HG02571 (cell line): ENCODE measurements around the gene PGLYRP3.
"Not testable (repeated sequence)": the region's sequence is repeated elsewhere in the genome, so short reads cannot be mapped to it uniquely, and the experiment has no call there.

Experiments used
- ATAC-seq: cut with Tn5 transposase; IDR thresholded peaks from one replicate; pipeline ENCODE4 v1.9.1; 2021; ENCODE audit warnings: mild to moderate bottlenecking, moderate library complexity; ENCODE audit not compliant: unreplicated experiment

The PGLYRP3 gene

DNA sequence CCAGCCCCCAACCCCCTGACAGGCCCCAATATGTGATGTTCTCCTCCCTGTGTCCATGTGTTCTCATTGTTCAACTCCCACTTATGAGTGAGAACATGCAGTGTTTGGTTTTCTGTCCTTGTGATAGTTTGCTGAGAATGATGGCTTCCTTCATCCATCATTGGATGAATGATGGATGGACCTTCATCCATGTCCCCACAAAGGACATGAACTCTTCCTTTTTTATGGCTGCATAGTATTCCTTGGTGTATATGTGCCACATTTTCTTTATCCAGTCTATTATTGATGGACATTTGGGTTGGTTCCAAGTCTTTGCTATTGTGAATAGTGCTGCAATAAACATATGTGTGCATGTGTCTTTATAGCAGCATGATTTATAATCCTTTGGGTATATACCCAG, 1.6 kb upstream of the PGLYRP3 start:
- not testable (repeated sequence) for ATAC-seq

- ATAC-seq, result no peak
These were observed 536 bp upstream of the PGLYRP3 start for GRCh38 chr1:153313288-153313687.

DNA sequence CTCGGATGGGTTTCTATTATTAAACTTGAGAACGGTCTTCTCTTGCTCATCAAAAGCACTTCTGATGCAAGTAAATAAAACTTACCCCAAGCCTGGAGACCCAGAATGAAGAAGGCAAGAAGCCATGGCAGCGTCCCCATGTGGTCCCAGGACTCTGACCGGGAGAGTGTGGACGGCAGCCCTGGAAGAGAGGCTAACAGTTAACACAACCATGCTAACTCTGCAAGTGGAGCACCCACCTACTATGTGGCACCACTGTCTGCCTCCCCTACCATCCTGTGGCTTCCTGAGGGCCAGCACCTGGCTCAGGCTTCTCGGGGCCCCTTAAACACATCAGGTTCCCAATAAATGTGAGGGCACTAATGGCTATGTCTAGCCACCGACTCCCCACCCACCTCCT, 2.2 kb downstream of the PGLYRP3 start:
- no peak for ATAC-seq

DNA sequence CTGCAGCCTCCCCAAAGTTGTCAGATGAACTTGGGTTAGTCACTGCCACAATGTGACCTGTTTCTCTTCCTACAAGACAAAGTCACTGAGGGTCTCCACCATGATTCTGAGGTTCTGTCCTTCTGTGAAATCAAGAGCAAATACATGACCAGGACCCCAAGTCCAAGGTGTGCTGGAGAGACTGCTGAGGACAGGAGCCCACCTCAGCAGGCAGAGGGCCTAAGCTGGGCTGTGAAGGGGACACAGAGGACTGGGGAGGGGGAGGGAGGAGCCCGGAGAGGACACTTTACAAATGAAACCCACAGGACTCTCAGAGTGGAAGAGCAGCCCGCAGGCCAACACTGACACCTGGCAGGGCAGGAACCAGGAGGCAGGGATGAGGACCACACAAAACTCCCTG, 3.3 kb downstream of the PGLYRP3 start:
- ATAC-seq, result no peak

DNA sequence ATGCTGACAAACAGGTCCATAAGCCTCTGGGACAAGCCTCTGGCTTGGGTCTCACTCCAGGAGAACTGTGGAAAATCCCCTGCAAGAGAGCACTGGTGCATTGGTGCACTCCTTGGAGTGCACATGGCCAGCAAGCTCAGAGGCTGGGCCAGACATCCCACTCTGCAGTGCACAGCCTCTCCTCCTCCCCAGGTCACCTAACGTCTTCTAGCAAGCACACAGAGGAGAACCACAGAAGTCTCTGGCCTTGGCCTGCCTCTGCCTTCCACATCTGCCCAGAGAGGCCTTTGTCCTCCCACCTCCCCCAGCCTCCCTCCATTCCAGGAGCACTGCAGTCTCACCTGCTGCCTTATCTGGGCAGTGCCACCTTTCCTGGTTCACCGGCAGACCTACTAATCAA, 4.2 kb downstream of the PGLYRP3 start:
- no peak for ATAC-seq

- ATAC-seq, result no peak
These were observed 5.5 kb downstream of the PGLYRP3 start for GRCh38 chr1:153307221-153307600.

GRCh38 chr1:153306303-153307220, 6.2 kb downstream of the PGLYRP3 start:
- ATAC-seq, result no peak

DNA sequence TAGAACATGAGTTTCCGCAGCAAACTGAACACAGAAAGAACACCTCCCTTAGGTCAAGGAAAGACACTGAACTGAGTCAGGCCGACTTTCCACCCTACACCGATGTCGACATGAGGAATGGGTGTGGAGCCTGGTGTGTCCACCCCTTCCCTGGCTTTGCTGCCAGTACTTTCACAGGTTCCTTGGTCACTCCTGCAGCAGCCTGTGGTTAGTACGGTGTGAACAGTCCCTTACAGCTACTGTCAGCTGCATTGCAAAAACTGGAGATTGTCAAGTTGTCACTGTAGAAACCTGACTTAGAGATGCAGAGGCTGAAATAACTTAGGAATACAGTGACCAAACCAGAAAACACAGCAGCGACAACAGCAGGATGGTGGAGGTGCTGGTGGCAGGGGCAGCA, 7.1 kb downstream of the PGLYRP3 start:
- no peak for ATAC-seq

- ATAC-seq, result no peak
These were observed 10.4 kb downstream of the PGLYRP3 start for GRCh38 chr1:153302308-153302707.

GRCh38 chr1:153293851-153294250, 18.9 kb downstream of the PGLYRP3 start:
- ATAC-seq, result no peak

DNA sequence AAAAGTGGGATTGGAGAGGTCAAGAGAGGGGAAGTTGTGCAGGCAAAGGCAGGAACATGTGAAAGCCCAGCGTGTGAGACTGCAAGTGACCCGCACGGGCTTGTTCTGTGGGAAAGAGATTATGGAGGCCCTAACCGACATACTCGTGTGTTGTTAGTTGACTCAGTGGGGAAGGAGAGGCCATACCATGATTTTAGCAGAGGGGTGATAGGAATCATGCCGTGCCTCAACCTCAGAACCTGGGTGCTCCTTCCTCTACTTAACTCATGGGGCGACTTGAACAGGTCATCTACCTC, 19.3 kb downstream of the PGLYRP3 start:
- ATAC-seq, result no peak

GRCh38 chr1:153292740-153293479, 19.8 kb downstream of the PGLYRP3 start:
- ATAC-seq, result no peak

DNA sequence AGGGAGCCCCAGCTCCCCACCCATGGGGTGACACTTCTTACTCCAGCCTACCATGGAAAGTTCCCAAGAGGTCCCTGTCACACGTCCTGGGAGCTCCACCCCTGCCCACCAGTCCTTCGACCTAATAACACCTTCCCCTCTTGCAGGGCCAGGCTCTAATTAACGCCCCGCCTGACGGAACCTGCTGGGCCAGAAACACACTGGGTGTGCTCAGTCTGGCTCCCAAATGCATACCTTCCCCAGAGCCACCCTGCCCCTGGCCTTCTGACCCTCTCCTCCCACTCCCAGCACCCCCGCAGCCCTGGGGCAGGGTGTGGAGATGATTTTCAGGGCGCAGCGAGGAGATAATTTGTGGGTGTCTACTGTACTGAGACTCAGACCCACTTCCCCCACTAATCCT, 20.6 kb downstream of the PGLYRP3 start:
- no peak for ATAC-seq

- no peak for ATAC-seq
These were observed 21.2 kb downstream of the PGLYRP3 start for GRCh38 chr1:153291514-153291913.

DNA sequence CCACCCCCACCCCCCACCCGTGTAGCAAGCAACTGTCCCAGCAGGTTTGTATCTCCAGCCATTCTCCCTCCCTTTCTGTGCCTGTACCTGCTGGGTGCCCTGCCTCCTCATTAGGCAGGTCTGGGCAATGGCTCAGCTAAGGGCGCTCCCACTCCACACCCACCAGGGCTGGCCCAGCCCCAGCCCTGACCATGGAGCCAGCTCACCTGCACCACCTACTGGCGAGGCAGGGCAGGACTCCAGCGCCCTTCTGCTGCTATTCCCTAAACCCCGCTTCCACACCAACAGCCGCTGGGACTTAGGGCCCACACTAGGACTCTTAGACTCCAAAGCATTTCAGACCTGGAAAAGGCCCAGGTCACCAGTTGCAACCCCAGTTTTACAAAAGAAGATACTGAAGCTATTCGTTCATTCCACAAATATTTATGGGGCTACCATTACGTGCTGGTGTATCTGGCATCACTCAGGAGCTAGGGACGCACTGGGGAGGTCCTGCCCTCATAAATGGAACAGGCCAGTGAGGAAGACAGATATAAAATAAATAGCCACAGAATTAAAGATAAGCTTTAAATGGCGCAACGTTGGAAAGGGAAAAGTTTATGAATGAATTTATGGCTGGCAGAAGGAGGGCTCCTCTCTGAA, 24.0 kb downstream of the PGLYRP3 start:
- ATAC-seq, result no peak

- ATAC-seq, result peak; percentile 72
These were observed 34.9 kb downstream of the PGLYRP3 start for GRCh38 chr1:153277852-153278251.

- no peak for ATAC-seq
These were observed 40.6 kb downstream of the PGLYRP3 start for GRCh38 chr1:153272186-153272585.

GRCh38 chr1:153271711-153272110, 41.0 kb downstream of the PGLYRP3 start:
- ATAC-seq, result no peak

- ATAC-seq, result no peak
These were observed 47.3 kb downstream of the PGLYRP3 start for GRCh38 chr1:153265457-153265856.

GRCh38 chr1:153262462-153263157, 50.1 kb downstream of the PGLYRP3 start:
- no peak for ATAC-seq

DNA sequence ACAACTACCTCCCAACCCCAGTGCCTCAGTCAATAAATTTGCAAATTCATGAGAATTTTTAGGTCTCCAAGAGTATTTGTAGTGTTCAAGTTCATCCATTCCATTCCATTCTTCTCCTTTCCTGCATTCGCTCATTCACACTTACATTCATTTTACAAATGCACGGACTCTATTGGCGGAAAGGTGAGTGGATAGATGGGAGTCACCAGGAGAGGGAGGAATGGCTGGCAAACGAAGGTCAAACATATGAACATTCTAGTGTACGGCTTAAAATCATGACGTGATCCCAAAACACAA, 50.7 kb downstream of the PGLYRP3 start:
- no peak for ATAC-seq
